ENCODE results near the gene DDR2. TPM values are rescaled to one million over a fixed set of nuclear protein-coding genes. Genes with fewer than 3 reads are reported as not detected.

Gene DDR2
- total RNA-seq, 2 experiments from 2014 or later = 0.19 TPM; not detected in 1

DNA sequence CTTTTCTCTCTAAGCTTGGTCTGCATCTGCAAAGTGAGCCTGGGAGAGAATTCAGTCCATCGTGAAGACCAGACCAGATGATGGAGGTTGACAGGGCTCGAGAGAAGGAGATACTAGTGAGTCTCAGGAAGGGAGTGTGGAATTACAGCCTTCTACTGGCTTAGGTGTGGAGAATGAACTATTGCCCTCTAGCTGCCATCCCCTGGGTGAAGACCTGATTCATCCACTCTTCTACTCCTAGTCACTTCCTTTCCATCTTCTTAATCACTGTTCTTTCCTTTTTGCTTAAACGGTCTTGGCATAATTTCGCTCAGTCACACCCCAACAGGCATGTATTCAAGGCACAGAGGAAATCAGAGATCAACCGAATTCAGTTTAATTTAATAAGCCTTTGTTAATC, 124.3 kb downstream of the DDR2 start:
- POLR2A ChIA-PET = no interaction called here
- Histone ChIP-seq H3K9me3 (ENCODE audit: low read length) (no peaks in the 10 kb centered on the region), H3K79me2 (ENCODE audit: insufficient read depth, low read depth, low read length) (no peaks in the 10 kb centered on the region), H2AFZ (ENCODE audit: low read length) (no peak overlapping the region), H3K36me3 (ENCODE audit: insufficient read depth, low read length) (no peaks in the 10 kb centered on the region), H3K4me1 (ENCODE audit: insufficient read depth, low read length, poor library complexity, severe bottlenecking) (no peaks in the 10 kb centered on the region), H3K27ac (ENCODE audit: low read depth, low read length, poor library complexity, severe bottlenecking) (no peak overlapping the region), H3K4me2 (ENCODE audit: low read length) (no peak overlapping the region), H3K9me2 (ENCODE audit: insufficient read depth, low read length) (no peaks in the 10 kb centered on the region), H3K4me3 (ENCODE audit: low read depth, low read length, poor library complexity, severe bottlenecking) (no peak overlapping the region), H4K20me1 (ENCODE audit: insufficient read depth, low read length) (no peaks in the 10 kb centered on the region)
- no TSS peak for BruUV-seq (replicated peaks)
- DNase-seq (ENCODE audit: low spot score) = no peak
- intact Hi-C loops (cut with micrococcal nuclease; ENCODE audit: unreplicated experiment) = no loop called here
- TF ChIP-seq, protein P1, sequence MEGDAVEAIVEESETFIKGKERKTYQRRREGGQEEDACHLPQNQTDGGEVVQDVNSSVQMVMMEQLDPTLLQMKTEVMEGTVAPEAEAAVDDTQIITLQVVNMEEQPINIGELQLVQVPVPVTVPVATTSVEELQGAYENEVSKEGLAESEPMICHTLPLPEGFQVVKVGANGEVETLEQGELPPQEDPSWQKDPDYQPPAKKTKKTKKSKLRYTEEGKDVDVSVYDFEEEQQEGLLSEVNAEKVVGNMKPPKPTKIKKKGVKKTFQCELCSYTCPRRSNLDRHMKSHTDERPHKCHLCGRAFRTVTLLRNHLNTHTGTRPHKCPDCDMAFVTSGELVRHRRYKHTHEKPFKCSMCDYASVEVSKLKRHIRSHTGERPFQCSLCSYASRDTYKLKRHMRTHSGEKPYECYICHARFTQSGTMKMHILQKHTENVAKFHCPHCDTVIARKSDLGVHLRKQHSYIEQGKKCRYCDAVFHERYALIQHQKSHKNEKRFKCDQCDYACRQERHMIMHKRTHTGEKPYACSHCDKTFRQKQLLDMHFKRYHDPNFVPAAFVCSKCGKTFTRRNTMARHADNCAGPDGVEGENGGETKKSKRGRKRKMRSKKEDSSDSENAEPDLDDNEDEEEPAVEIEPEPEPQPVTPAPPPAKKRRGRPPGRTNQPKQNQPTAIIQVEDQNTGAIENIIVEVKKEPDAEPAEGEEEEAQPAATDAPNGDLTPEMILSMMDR (conservative IDR thresholded peaks at IDR 0.05; ENCODE audit: low read length) = no peak
- no peak for TF ChIP-seq EZH2phosphoT487 (IDR thresholded peaks at IDR 0.05; ENCODE audit: borderline replicate concordance, low read depth, low read length)
- CTCF ChIA-PET (ENCODE audit: unreplicated experiment) = no interaction called here

DNA sequence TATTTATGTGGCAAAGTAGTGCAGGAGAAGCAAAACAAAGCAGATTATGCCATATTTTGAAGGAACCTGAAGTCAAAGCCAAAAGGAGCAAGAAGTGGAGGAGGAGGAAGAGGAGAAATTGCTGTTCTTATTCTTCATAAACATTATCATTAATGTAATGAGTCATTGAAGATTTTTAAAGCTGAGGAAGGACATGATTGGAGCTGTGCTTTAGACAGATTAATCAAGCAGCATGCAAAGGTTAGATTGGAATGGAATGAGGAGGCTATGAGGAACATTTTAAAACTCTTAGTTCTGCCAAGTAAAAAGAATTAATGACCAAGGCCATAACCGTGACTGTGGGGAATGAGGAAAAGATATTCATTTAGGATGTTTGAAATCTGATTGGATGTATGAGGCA, 125.2 kb downstream of the DDR2 start:
- H3K4me1 ChIP-seq (ENCODE audit: insufficient read depth, low read length, poor library complexity, severe bottlenecking) = no peaks in the 10 kb centered on the region
- no peaks in the 10 kb centered on the region for H3K36me3 ChIP-seq (ENCODE audit: insufficient read depth, low read length)
- H2AFZ ChIP-seq (ENCODE audit: low read length) = no peak overlapping the region
- TF ChIP-seq EZH2phosphoT487 (IDR thresholded peaks at IDR 0.05; ENCODE audit: borderline replicate concordance, low read depth, low read length) = no peak
- TF ChIP-seq, protein P1 (conservative IDR thresholded peaks at IDR 0.05; ENCODE audit: low read length) = no peak
- ChIA-PET POLR2A (no interaction called here), CTCF (ENCODE audit: unreplicated experiment) (no interaction called here)
- H3K4me3 ChIP-seq (ENCODE audit: low read depth, low read length, poor library complexity, severe bottlenecking) = no peak overlapping the region
- H4K20me1 ChIP-seq (ENCODE audit: insufficient read depth, low read length) = no peaks in the 10 kb centered on the region
- H3K79me2 ChIP-seq (ENCODE audit: insufficient read depth, low read depth, low read length) = no peaks in the 10 kb centered on the region
- no peak overlapping the region for H3K4me2 ChIP-seq (ENCODE audit: low read length)
- no peak for DNase-seq (ENCODE audit: low spot score)
- no peak overlapping the region for H3K27ac ChIP-seq (ENCODE audit: low read depth, low read length, poor library complexity, severe bottlenecking)
- no peaks in the 10 kb centered on the region for H3K9me3 ChIP-seq (ENCODE audit: low read length)
- intact Hi-C loops (cut with micrococcal nuclease; ENCODE audit: unreplicated experiment) = no loop called here
- no peaks in the 10 kb centered on the region for H3K9me2 ChIP-seq (ENCODE audit: insufficient read depth, low read length)
- no TSS peak for BruUV-seq (replicated peaks)

DNA sequence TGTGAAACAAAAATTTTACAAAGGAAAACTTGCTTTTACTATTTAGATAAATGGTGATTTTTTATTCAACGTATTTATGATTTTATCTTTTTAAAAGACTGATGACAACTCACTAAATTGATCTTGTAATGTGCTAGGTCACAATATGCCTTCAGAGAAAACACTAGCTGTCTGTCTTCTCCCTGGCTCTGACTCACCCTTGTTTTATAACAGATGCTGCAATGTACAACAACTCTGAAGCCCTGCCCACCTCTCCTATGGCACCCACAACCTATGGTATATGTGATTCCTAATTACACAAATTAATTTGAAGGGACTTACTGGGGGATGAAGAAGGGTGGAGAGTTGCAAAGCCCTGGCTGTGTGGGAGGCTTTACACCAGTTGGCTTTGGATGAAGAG, 133.5 kb downstream of the DDR2 start:
- DNase-seq (ENCODE audit: low spot score) = no peak
- H3K4me2 ChIP-seq (ENCODE audit: low read length) = no peak overlapping the region
- H2AFZ ChIP-seq (ENCODE audit: low read length) = no peak overlapping the region
- H4K20me1 ChIP-seq (ENCODE audit: insufficient read depth, low read length) = no peaks in the 10 kb centered on the region
- TF ChIP-seq, protein P1 (conservative IDR thresholded peaks at IDR 0.05; ENCODE audit: low read length) = no peak
- TF ChIP-seq EZH2phosphoT487 (IDR thresholded peaks at IDR 0.05; ENCODE audit: borderline replicate concordance, low read depth, low read length) = no peak
- H3K4me3 ChIP-seq (ENCODE audit: low read depth, low read length, poor library complexity, severe bottlenecking) = no peak overlapping the region
- POLR2A ChIA-PET = no interaction called here
- H3K79me2 ChIP-seq (ENCODE audit: insufficient read depth, low read depth, low read length) = no peaks in the 10 kb centered on the region
- no peaks in the 10 kb centered on the region for H3K36me3 ChIP-seq (ENCODE audit: insufficient read depth, low read length)
- H3K9me3 ChIP-seq (ENCODE audit: low read length) = no peaks in the 10 kb centered on the region
- BruUV-seq (replicated peaks) = no TSS peak
- H3K9me2 ChIP-seq (ENCODE audit: insufficient read depth, low read length) = no peaks in the 10 kb centered on the region
- CTCF ChIA-PET (ENCODE audit: unreplicated experiment) = no interaction called here
- intact Hi-C loops (cut with micrococcal nuclease; ENCODE audit: unreplicated experiment) = no loop called here
- H3K27ac ChIP-seq (ENCODE audit: low read depth, low read length, poor library complexity, severe bottlenecking) = no peak overlapping the region
- no peaks in the 10 kb centered on the region for H3K4me1 ChIP-seq (ENCODE audit: insufficient read depth, low read length, poor library complexity, severe bottlenecking)

All from OCI-LY7 (cell line).